ENCODE data around the gene PLEKHA6. TPM values are rescaled to one million over a fixed set of nuclear protein-coding genes. Genes with fewer than 3 reads are reported as not detected.
A peak's percentile ranks its signal among the peaks of the same experiment; 100 is the strongest.

The PLEKHA6 gene
- total RNA-seq, 1 experiment from 2014 or later: 2.1 TPM

DNA sequence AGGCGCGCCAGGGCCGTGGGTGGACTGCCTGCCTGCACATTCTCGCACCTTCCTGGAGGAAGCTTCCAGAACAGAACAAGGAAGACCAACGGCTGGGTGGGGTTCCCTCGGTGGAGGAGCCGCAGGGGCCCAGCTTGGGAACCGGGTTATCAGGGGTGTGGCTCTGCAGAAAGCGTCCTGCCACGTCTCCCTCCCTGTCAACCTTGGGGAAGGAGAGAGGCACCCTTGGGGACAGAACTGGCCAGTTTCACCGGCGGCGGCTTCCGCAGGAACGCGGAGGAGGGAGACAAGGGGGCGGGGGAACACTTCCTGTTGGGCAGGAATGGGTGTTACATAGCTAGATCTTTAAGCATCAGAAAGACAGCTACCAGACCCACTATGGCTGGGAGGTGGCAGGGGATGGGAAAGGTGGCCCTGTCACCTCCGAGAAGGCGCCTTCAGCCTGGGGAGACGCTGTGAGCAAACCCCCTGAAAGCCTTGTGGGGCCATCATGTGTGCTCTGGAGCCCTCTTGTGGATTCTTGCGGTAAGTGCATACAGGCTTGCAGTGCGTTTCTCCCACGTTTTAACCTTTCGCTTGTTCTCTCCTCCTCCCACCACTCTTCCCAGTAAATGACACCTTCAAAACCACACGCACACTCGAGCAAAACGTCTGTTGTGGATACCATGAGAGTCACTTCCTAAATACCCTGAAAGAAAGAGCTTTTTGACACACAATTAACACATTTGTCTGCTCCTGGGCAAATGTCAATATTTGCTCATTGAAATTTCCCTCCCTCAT lies 3.8 kb upstream of the PLEKHA6 start:
- Histone ChIP-seq H3K9me3 (ENCODE audit: control insufficient read depth, low read depth, low read length) (no peaks in the 10 kb centered on the region), H3K4me2 (ENCODE audit: insufficient read depth, insufficient read length, low read length) (peak overlapping the region; percentile 28), H3T11ph (ENCODE audit: low read length) (no peak overlapping the region), H3K23ac (ENCODE audit: insufficient read length, low read depth, low read length) (no peak overlapping the region), H3K27me3 (ENCODE audit: insufficient read depth, low read length) (no peaks in the 10 kb centered on the region), H2BK12ac (ENCODE audit: insufficient read length, low read depth, low read length) (no peak overlapping the region), H2AK5ac (ENCODE audit: insufficient read length, low read length) (no peak overlapping the region), H3K23me2 (ENCODE audit: insufficient read length, low read depth, low read length, poor library complexity, severe bottlenecking) (no peaks in the 10 kb centered on the region), H4K8ac (replicated peaks; ENCODE audit: insufficient read length, low read depth, low read length) (no peak overlapping the region), H2BK120ac (ENCODE audit: low read depth, low read length, poor library complexity, severe bottlenecking) (no peak overlapping the region), H3K14ac (ENCODE audit: insufficient read depth, low read length) (no peak overlapping the region), H3K9ac (ENCODE audit: extremely low read depth, insufficient read length, low read length) (no peak overlapping the region), H3K4me1 (ENCODE audit: insufficient read depth, low read length) (peaks cover 3% of the 10 kb centered on the region; the same call in 1 of the 2 replicates), H4K5ac (ENCODE audit: insufficient read length, low read depth, low read length) (no peak overlapping the region), H2AFZ (ENCODE audit: low read length) (no peak overlapping the region), H4K20me1 (ENCODE audit: control insufficient read depth, insufficient read depth, insufficient read length) (no peaks in the 10 kb centered on the region), H3K56ac (ENCODE audit: insufficient read length, low read depth, low read length) (no peak overlapping the region), H4K91ac (ENCODE audit: insufficient read length, low read depth, low read length) (no peak overlapping the region), H2BK20ac (ENCODE audit: low read depth, low read length, poor library complexity, severe bottlenecking) (no peak overlapping the region), H3K79me2 (ENCODE audit: insufficient read depth, low read length) (no peaks in the 10 kb centered on the region), H3K79me1 (ENCODE audit: insufficient read depth, low read depth, low read length, poor library complexity, severe bottlenecking) (no peaks in the 10 kb centered on the region), H2BK15ac (ENCODE audit: low read depth, low read length) (no peak overlapping the region), H3K27ac (ENCODE audit: insufficient read length, low read depth, low read length) (no peak overlapping the region), H2BK5ac (ENCODE audit: insufficient read length, low read length) (no peak overlapping the region), H3K18ac (ENCODE audit: insufficient read length, low read depth, low read length) (no peak overlapping the region), H3K4ac (ENCODE audit: low read depth, low read length) (no peak overlapping the region)
- Mint-ChIP-seq H3K27me3 (ENCODE audit: low read depth) (peaks cover 39% of the 10 kb centered on the region), H3K4me1 (peaks cover 17 to 19% of the 10 kb centered on the region in 2 experiments), H3K36me3 (ENCODE audit: insufficient read depth in 1 of 3, low read depth in 3 of 3) (no peaks in the 10 kb centered on the region), H3K4me3 (peak overlapping the region; percentile 18 to 45), H3K27ac (no peak overlapping the region), H3K9me3 (no peaks in the 10 kb centered on the region)
- DNase-seq: peak; percentile 78
- WGBS (ENCODE audit: extremely low coverage, insufficient read length, low lambda C conversion rate): no CpG with 5 or more reads among the region's 27 CpGs
- TF ChIP-seq, protein P1, sequence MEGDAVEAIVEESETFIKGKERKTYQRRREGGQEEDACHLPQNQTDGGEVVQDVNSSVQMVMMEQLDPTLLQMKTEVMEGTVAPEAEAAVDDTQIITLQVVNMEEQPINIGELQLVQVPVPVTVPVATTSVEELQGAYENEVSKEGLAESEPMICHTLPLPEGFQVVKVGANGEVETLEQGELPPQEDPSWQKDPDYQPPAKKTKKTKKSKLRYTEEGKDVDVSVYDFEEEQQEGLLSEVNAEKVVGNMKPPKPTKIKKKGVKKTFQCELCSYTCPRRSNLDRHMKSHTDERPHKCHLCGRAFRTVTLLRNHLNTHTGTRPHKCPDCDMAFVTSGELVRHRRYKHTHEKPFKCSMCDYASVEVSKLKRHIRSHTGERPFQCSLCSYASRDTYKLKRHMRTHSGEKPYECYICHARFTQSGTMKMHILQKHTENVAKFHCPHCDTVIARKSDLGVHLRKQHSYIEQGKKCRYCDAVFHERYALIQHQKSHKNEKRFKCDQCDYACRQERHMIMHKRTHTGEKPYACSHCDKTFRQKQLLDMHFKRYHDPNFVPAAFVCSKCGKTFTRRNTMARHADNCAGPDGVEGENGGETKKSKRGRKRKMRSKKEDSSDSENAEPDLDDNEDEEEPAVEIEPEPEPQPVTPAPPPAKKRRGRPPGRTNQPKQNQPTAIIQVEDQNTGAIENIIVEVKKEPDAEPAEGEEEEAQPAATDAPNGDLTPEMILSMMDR (conservative IDR thresholded peaks at IDR 0.05): peak; percentile 99
